Inferior parietal cortex (tissue), 1 donor: ENCODE results near the gene CSRP2.

Experiments used
- DNase-seq: peaks from one replicate; pipeline ENCODE4 v3.0.0-alpha.2; 2016; ENCODE audit errors: extremely low spot score

Gene CSRP2

GRCh38 chr12:76863005-76863670, 15.7 kb downstream of the CSRP2 start:
- DNase-seq = no peak

- no peak for DNase-seq
Measured at GRCh38 chr12:76860256-76860655, 18.6 kb downstream of the CSRP2 start.

DNA sequence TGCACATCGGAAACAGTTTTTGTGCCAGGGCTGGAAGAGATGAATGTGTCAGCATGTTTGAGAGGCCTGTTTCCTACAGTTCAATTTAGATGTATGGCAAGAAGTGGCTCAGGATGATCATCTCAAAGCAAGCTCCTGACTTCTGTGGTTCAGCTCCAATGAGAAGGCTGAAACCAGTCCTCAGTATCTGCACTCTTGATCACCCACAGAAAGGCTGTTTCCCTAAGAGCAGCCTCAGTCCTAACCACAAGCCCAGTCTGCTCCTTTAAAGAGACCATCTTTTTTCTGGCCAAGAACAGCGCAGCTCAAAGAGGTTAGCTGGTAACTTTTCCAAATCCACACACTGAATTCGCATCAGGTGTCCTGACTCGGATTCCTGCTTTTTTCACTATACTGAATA, 19.2 kb downstream of the CSRP2 start:
- no peak for DNase-seq

- no peak for DNase-seq
Measured at GRCh38 chr12:76856018-76856644, 22.7 kb downstream of the CSRP2 start.

DNA sequence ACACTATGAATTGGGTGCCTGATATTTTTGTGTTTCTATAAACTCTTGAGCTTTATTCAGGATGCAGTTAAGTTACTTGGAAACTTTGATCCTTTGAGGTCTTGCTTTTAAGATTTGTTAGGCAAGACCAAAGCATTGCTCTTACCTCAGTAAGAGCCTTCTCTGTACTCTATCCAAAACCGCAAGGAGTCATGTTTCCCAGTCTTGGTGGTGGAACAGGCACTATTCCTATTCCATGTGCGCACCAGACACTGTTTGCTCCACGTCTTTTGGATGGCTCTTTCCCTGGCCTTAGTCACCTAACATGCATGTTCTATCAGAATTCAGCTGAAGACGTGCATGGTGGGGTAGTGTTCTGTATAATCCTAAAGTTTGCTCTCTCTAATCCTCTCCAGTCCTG, 23.5 kb downstream of the CSRP2 start:
- DNase-seq = no peak

DNA sequence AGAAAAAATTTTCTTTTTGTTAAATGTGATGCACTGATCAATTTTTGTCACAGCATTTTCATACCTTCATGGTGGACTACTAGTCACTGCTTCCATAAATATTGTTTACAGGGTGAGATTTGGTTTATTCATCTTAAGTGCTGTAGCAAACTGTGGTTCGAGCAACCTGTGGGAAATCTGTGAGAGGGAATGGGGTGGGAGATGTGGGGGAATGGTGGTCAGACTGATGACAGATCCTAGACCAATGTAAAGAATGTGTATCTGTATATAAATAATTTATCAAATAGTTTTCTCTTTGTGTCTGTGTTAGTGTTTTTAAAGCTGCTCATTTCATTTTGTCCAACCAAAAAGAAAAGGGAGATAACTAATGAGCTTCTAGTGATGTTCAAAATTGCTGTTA, 26.7 kb downstream of the CSRP2 start:
- DNase-seq = no peak

DNA sequence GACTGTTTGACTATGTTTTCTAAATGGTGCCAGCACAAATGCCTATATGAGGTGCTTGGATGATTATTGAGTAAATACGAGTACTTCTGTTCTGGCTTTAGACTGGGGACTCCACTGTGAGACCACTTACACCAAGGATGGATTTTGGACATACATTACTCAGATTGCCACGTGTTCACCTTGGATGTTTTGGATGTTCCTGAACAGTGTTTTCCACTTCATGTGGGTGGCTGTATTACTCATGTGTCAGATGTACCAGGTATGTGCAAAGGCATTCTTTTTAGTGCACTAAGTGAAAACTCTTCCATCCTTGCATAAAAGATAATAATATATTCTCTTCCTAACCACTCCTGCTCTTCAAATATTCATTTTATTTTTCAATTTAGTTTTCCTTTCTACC, 30.7 kb downstream of the CSRP2 start:
- DNase-seq = no peak

DNA sequence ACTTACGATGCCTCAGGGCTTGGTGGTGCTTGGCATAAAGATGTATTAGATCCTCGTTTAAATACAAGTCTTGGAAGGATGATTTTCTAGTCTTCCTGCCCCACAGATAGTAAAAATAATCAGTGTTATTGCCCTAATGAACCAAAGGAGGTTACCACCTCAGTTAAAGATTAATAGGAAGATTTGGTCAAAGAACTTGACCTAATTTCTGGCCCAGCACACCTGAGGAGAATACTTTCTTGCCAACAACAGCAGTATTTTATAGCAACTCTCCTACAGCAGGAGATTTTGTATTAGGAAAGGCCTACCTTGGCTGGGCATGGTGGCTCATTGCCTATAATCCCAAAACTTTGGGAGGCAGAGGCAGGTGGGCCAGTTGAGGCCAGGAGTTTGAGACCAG, 31.6 kb downstream of the CSRP2 start:
- no peak for DNase-seq

GRCh38 chr12:76836633-76837032, 42.2 kb downstream of the CSRP2 start:
- DNase-seq = no peak

DNA sequence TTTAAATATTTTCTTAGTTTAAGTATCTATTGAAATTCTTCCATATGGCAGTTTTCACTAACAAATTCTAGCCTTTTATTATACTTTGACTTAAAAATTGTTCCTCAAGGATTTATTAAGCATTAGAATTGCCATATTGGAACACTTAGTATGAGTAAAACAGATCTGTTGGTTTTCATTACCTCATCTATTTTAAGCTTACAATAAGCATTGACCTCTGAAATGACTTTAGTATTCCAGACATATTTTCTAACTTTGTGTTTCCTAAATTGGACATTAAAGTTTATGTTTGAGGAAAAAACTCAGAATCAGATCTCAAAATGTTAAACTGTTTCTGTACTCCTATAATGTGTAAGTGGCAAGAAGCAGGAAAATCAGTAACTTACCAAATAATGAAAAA, 48.4 kb downstream of the CSRP2 start:
- DNase-seq = no peak

- peak; percentile 42 for DNase-seq
Measured at GRCh38 chr12:76820888-76821482, 57.8 kb downstream of the CSRP2 start.

DNA sequence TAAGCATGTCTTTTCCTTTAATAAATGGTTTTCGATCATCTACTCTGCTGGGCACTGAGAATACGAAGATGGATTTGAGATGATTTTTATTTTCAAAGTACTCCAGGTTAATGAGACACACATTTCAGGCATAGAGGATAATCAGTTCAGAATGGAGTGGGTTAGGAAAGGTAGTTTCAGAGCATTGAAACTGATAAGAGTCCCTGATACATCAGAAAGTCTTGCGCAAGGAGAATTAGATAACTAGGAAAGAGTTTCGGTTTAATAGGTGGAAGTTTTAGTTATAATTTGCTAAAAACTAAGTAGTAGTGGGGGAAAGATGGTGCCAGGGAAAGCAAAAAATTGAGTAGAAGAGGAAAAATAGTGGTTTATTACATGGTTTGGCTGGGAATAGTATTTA, 64.8 kb downstream of the CSRP2 start:
- DNase-seq = no peak

- no peak for DNase-seq
Measured at GRCh38 chr12:76813265-76813664, 65.6 kb downstream of the CSRP2 start.

DNA sequence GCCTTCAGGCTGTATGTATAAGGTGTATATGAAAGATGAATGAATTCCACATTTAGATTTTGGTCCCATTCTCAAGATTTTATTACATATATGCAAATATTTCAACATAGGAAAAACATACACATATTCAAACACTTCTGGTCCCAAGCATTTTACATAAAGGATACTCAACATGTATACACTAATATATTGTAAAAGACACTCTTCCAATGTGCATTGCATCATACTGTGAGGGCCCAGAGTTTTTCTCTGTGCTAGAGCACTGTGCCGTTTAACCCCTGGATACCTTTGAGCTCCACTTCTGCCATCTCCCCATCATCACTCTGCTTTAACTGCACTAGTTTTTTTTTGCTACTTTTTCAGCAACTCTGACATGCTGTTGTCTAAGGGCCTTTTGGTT, 66.8 kb downstream of the CSRP2 start:
- no peak for DNase-seq

DNA sequence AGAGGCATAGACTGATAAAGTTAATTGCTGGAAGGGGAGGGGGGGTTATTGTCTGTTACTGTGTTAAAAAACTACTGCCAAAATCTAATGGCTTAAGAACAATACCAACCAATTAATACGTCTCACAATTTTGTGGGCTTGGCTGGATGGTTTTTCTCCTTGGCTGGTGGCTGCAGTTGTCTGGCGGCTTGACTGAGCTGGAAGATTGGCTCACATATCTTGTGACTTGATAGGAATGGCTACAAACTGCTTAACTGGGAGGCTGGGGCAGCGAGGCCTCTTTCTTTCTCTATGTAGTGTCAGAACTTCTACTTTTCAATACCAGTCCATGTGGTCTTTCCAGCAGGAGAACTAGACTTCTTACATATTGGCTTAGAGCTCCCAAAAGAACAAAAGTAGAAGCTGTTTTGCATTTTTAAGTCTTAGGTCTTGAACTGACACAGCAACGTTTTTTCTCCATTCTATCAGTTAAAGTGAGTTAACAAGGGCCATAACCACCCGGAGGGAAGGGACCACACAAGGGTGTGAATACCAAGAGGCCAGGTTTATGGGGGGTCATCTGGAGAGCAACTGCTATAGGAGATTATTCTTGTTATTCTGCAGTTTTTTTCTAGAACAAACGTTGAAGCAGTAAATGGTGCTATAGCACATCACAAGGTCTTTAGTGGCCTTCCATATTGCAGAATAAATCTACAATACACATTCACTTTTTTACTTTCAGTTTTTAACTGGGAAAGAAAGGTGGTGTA, 68.0 kb downstream of the CSRP2 start:
- DNase-seq = no peak
